H1 (cell line): ENCODE results near the gene DNAI2. TPM values are rescaled to one million over a fixed set of nuclear protein-coding genes. Genes with fewer than 3 reads are reported as not detected.

Source experiments
- CTCF ChIA-PET: fragments of 300-600 bp; sonication (Branson Sonifier 250); formaldehyde crosslinking; loops from one replicate; lab custom pipeline; 2021; ENCODE audit not compliant: partially characterized antibody; lab: Charles Lee
- POLR2A ChIA-PET: fragments of 300-600 bp; sonication (Branson Sonifier 250); formaldehyde crosslinking; loops from one replicate; lab custom pipeline; 2021; ENCODE audit warnings: inconsistent platforms; ENCODE audit not compliant: partially characterized antibody; lab: Charles Lee
- DNase-seq, 2 experiments: peaks; one replicate each; pipeline versions ENCODE4 v3.0.0 to v3.0.0-alpha.2; 2010 to 2022; ENCODE audit warnings: low spot score in 2 of 2, low read depth in 1 of 2, mixed read lengths in 1 of 2
- FAIRE-seq: peaks from 2 replicates; lab custom pipeline; 2011; peaks lifted over from hg19 to GRCh38; lab: Jason Lieb, UNC
- H2AFZ ChIP-seq: 2 replicates; pipeline ENCODE4 v1.8.1; 2012; ENCODE audit warnings: low read length, inconsistent platforms
- H2AK5ac ChIP-seq: 2 replicates; pipeline ENCODE4 v1.6.1; 2013; ENCODE audit warnings: low read depth, low read length
- H2BK120ac ChIP-seq: replicated peaks from 2 replicates; pipeline ENCODE3; 2013; ENCODE audit warnings: low read depth, low read length, inconsistent platforms
- H2BK12ac ChIP-seq: 2 replicates; pipeline ENCODE4 v1.6.1; 2013; ENCODE audit warnings: low read depth, low read length
- H2BK15ac ChIP-seq: 2 replicates; pipeline ENCODE4 v1.6.1; 2013; ENCODE audit warnings: low read length
- H2BK20ac ChIP-seq: 2 replicates; pipeline ENCODE4 v1.6.1; 2013; ENCODE audit warnings: low read length
- H2BK5ac ChIP-seq: 2 replicates; pipeline ENCODE4 v1.6.1; 2013; ENCODE audit warnings: low read depth, low read length
- H3K14ac ChIP-seq: 2 replicates; pipeline ENCODE4 v1.6.1; 2013; ENCODE audit warnings: inconsistent platforms; ENCODE audit not compliant: insufficient read length
- H3K18ac ChIP-seq: 2 replicates; pipeline ENCODE4 v1.6.1; 2013; ENCODE audit warnings: low read length; ENCODE audit errors: extremely low read depth
- H3K23ac ChIP-seq: 2 replicates; pipeline ENCODE4 v1.6.1; 2013; ENCODE audit warnings: inconsistent platforms; ENCODE audit not compliant: insufficient read length
- H3K23me2 ChIP-seq: 2 replicates; pipeline ENCODE4 v1.6.1; 2013; ENCODE audit warnings: low read depth, low read length
- H3K27ac ChIP-seq: 2 replicates; pipeline ENCODE4 v1.6.1; 2011; ENCODE audit warnings: low read depth, low read length, inconsistent platforms
- H3K27me3 ChIP-seq, 4 experiments: replicated peaks in 1 of 4; 1 replicate in 1 of 4; 2 replicates in 3 of 4; pipeline versions ENCODE4 v1.6.1 to v1.8.1; 2011 to 2013; ENCODE audit warnings: low read length in 3 of 4, mild to moderate bottlenecking in 3 of 4, inconsistent platforms in 2 of 4, mixed read lengths in 2 of 4, moderate library complexity in 1 of 4; ENCODE audit not compliant: control insufficient read depth in 3 of 4, insufficient read depth in 3 of 4; ENCODE audit errors: extremely low read depth in 1 of 4
- H3K36me3 ChIP-seq, 4 experiments: 2 replicates each; pipeline versions ENCODE4 v1.6.1 to v1.8.1; 2011 to 2013; ENCODE audit warnings: mild to moderate bottlenecking in 4 of 4, low read length in 3 of 4, moderate library complexity in 2 of 4, control low read depth in 1 of 4, inconsistent platforms in 1 of 4; ENCODE audit not compliant: insufficient read depth in 4 of 4, control insufficient read depth in 2 of 4
- H3K4ac ChIP-seq: replicated peaks from 2 replicates; pipeline ENCODE3; 2013; ENCODE audit warnings: low read length, low read depth, mixed read lengths, inconsistent platforms; ENCODE audit not compliant: insufficient read length
- H3K4me1 ChIP-seq, 4 experiments: replicated peaks in 1 of 4; 1 replicate in 1 of 4; 2 replicates in 3 of 4; pipeline versions ENCODE4 v1.6.1 to v1.8.1; 2011 to 2013; ENCODE audit warnings: low read length in 3 of 4, inconsistent platforms in 2 of 4, mixed read lengths in 1 of 4; ENCODE audit not compliant: insufficient read depth in 4 of 4, control insufficient read depth in 3 of 4
- H3K4me2 ChIP-seq, 2 experiments: 2 replicates each; pipeline versions ENCODE4 v1.6.1 to v1.8.1; 2011 to 2013; ENCODE audit warnings: low read depth in 2 of 2, low read length in 2 of 2, control low read depth in 1 of 2, inconsistent platforms in 1 of 2, mild to moderate bottlenecking in 1 of 2; ENCODE audit not compliant: insufficient read depth in 1 of 2
- H3K4me3 ChIP-seq, 4 experiments: fragments of 200-600, 300-600 bp in 1 of 4; sonication (generic), shearing (Covaris generic), sonication (Bioruptor Twin) in 1 of 4; 2 replicates each; pipeline versions ENCODE4 v1.5.1 to v1.8.1; 2011 to 2016; ENCODE audit warnings: low read length in 4 of 4, low read depth in 3 of 4, control low read depth in 2 of 4, inconsistent platforms in 2 of 4, mild to moderate bottlenecking in 2 of 4, mixed read lengths in 1 of 4, moderate library complexity in 1 of 4; ENCODE audit not compliant: insufficient read depth in 2 of 4; ENCODE audit errors: extremely low read depth in 1 of 4
- H3K56ac ChIP-seq: replicated peaks from 2 replicates; pipeline ENCODE3; 2013; ENCODE audit warnings: low read depth, mild to moderate bottlenecking, mixed read lengths, low read length, inconsistent platforms; ENCODE audit not compliant: insufficient read length
- H3K79me1 ChIP-seq: 2 replicates; pipeline ENCODE4 v1.6.1; 2013; ENCODE audit warnings: low read depth, low read length, control low read depth
- H3K79me2 ChIP-seq, 2 experiments: 2 replicates each; pipeline versions ENCODE4 v1.6.1 to v1.8.1; 2012 to 2013; ENCODE audit warnings: low read length in 2 of 2, mild to moderate bottlenecking in 2 of 2, inconsistent platforms in 1 of 2; ENCODE audit not compliant: insufficient read depth in 2 of 2, control insufficient read depth in 1 of 2
- H3K9ac ChIP-seq, 4 experiments: replicated peaks in 1 of 4; 1 replicate in 1 of 4; 2 replicates in 3 of 4; pipeline versions ENCODE4 v1.6.1 to v1.8.1; 2011 to 2013; ENCODE audit warnings: low read depth in 3 of 4, low read length in 3 of 4, control low read depth in 2 of 4, mild to moderate bottlenecking in 2 of 4, moderate library complexity in 2 of 4, inconsistent platforms in 1 of 4; ENCODE audit errors: extremely low read depth in 1 of 4
- H3K9me3 ChIP-seq, 2 experiments: 2 replicates each; pipeline versions ENCODE4 v1.6.1 to v1.8.1; 2012 to 2013; ENCODE audit warnings: mild to moderate bottlenecking in 2 of 2, moderate library complexity in 2 of 2, control low read depth in 1 of 2, inconsistent platforms in 1 of 2, low read depth in 1 of 2, low read length in 1 of 2, mixed read lengths in 1 of 2; ENCODE audit not compliant: insufficient read depth in 2 of 2
- H4K20me1 ChIP-seq, 2 experiments: replicated peaks in 1 of 2; 2 replicates each; pipeline versions ENCODE3 to v1.8.1; 2011 to 2013; ENCODE audit warnings: inconsistent platforms in 2 of 2, low read length in 2 of 2, mild to moderate bottlenecking in 1 of 2; ENCODE audit not compliant: insufficient read depth in 2 of 2, control insufficient read depth in 1 of 2
- H4K5ac ChIP-seq: 2 replicates; pipeline ENCODE4 v1.6.1; 2013; ENCODE audit warnings: low read length, low read depth, mixed read lengths, inconsistent platforms; ENCODE audit not compliant: insufficient read length
- H4K8ac ChIP-seq: 2 replicates; pipeline ENCODE4 v1.8.0; 2013; ENCODE audit warnings: mild to moderate bottlenecking, moderate library complexity, low read length, inconsistent platforms; ENCODE audit not compliant: insufficient read depth; ENCODE audit errors: extremely low read depth
- H4K91ac ChIP-seq: replicated peaks from 2 replicates; pipeline ENCODE3; 2013; ENCODE audit warnings: low read length, mixed read lengths, inconsistent platforms; ENCODE audit not compliant: insufficient read length
- RXRA ChIP-seq: IDR thresholded peaks from 2 replicates; pipeline ENCODE4 v1.6.1; 2011; ENCODE audit warnings: low read depth, mild to moderate bottlenecking, low read length, moderate library complexity; ENCODE audit not compliant: insufficient read depth
- TBP ChIP-seq: IDR thresholded peaks from 2 replicates; pipeline ENCODE4 v1.6.1; 2011; ENCODE audit warnings: low read depth, low read length, improper control_type of control experiment
- WGBS, 2 experiments: shearing (Covaris generic) in 1 of 2; methylation state at CpG; one replicate each; pipeline versions ENCODE4 v1.1.6 to v1.1.7; 2013 to 2015; ENCODE audit warnings: low lambda C conversion rate in 2 of 2, mixed read lengths in 2 of 2, inconsistent platforms in 1 of 2, low coverage in 1 of 2, missing lambda C conversion rate in 1 of 2; ENCODE audit not compliant: insufficient replicate concordance in 2 of 2, insufficient coverage in 1 of 2, insufficient read length in 1 of 2; ENCODE audit errors: extremely low coverage in 1 of 2, missing lambda C conversion rate in 1 of 2; 5-methylcytosine and 5-hydroxymethylcytosine counted together
- polyA plus RNA-seq, 7 experiments: library from polyadenylated mRNA; depleted of rRNA in 3 of 7; stranded (reverse) in 5 of 7; unstranded in 2 of 7; fragments of >200 nt in 5 of 7; fragments of 200-250 nt in 2 of 7; gene quantifications; 1 replicate in 5 of 7; 2 replicates in 1 of 7; 4 replicates in 1 of 7; pipeline versions ENCODE4 v1.2.1 to v1.2.3, GENCODE V29; 2011 to 2013; ENCODE audit warnings: missing spikeins in 2 of 7, mixed read lengths in 2 of 7
- total RNA-seq: library from RNA; stranded (reverse); fragmentation: NEBNext Ultra II Directional; extraction: Animal tissue kit (Norgen Biotek cat#: 25700); gene quantifications from 2 replicates; pipeline ENCODE4 v1.2.1, GENCODE V29; 2021

Gene DNAI2
- total and polyA plus RNA-seq, 2 of the 8 experiments (the other 6 are each of a cell fraction or from before 2014, with no cell fraction given) = 0.08 to 0.15 TPM

DNA sequence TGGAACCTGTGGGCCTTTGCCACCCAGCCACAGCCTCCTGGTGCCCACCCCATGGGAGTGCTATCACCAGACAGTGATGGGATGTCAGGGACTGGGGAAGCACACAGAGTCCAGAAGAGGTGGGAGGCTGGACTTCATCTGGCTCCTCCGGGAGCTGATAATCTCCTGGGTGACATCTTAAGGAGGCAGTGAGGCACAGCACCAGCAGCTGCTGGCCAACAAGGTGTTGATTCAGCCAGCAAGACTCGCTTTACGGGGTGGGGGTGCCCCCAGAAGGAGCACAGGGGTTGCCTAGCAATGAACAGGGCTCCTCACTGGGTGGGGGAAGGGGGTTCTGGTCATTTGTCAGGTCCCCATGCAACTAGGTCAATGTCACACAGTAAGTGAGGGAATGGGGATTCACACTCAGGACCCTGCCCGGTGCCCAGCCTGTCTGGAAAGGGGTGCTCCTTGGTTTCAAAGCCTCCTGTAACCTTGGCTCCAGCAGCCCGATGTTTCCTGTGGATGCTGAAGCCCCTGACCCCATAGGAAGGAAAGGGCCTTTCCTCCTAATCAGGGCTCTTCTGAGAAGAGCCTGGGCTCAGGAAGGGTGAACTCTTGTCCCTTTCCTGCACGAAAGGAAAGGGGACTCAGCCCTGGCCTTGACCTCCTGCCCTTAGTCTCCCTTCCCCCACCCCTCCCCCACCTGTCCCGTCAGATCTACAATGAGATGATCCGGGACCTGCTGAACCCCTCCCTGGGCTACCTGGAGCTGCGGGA is 69.7 kb downstream of the DNAI2 start:
- no peak overlapping the region for H2BK15ac ChIP-seq
- FAIRE-seq (no peak), DNase-seq (no peak)
- no peak overlapping the region for H4K5ac ChIP-seq
- no peaks in the 10 kb centered on the region for H4K20me1 ChIP-seq
- ChIA-PET POLR2A (interaction anchor here (1.2 kb wide), 1 partner anchor 16 kb away, joined by 3 read pairs; no protein-coding TSS in a partner anchor), CTCF (interaction anchor here (0.5 to 11.2 kb wide), 9 partner anchors 8 to 1017 kb away, joined by 3 to 114 read pairs (median 3); partner anchors contain the start of gene GPR142)
- H2AFZ ChIP-seq = no peak overlapping the region
- H4K91ac ChIP-seq = peak overlapping the region; percentile 51
- H2BK12ac ChIP-seq = no peak overlapping the region
- no peaks in the 10 kb centered on the region for H3K79me2 ChIP-seq
- H4K8ac ChIP-seq = peak overlapping the region; percentile 48; the same call in 1 of the 2 replicates
- H3K14ac ChIP-seq = no peak overlapping the region
- no peak overlapping the region for H3K56ac ChIP-seq
- H3K23ac ChIP-seq = no peak overlapping the region
- no peak overlapping the region for H2AK5ac ChIP-seq
- no peak overlapping the region for H3K4me3 ChIP-seq
- H3K9me3 ChIP-seq = no peaks in the 10 kb centered on the region
- no peak overlapping the region for H2BK5ac ChIP-seq
- H3K9ac ChIP-seq = no peak overlapping the region
- H3K27me3 ChIP-seq = peaks cover 0 to 2% (median 0%) of the 10 kb centered on the region in 4 experiments; a peak in 2 of 7 replicates
- H3K23me2 ChIP-seq = no peaks in the 10 kb centered on the region
- H3K36me3 ChIP-seq = no peaks in the 10 kb centered on the region
- whole genome bisulfite sequencing, 2 experiments = 86% methylated on average over 8 of the region's 9 CpGs; no CpG with 5 or more reads in 1 of the 2 experiments
- H3K4ac ChIP-seq = no peak overlapping the region
- H3K18ac ChIP-seq = no peak overlapping the region
- H3K27ac ChIP-seq = no peak overlapping the region
- no peak overlapping the region; a peak in 1 of 4 replicates for H3K4me2 ChIP-seq
- no peaks in the 10 kb centered on the region for H3K79me1 ChIP-seq
- H3K4me1 ChIP-seq = peaks cover 0 to 16% (median 9%) of the 10 kb centered on the region in 4 experiments; a peak in 5 of 7 replicates
- TF ChIP-seq TBP = no peak
- TF ChIP-seq RXRA = 0 out of 2 replicates have a peak, but pooled peaks have one; percentile 49
- no peak overlapping the region for H2BK20ac ChIP-seq
- H2BK120ac ChIP-seq = no peak overlapping the region
